GM23338 (cell line): ENCODE data around the gene DENND4A. TPM values are rescaled to one million over a fixed set of nuclear protein-coding genes. Genes with fewer than 3 reads are reported as not detected.

Experiments used
- ATAC-seq: fragments of 200-7000 bp; cut with Tn5 transposase; 3 replicates; pipeline ENCODE4 v1.9.1; 2020
- DNase-seq: peaks from one replicate; pipeline ENCODE4 v3.0.0-alpha.2; 2015; ENCODE audit warnings: low spot score
- H2AFZ ChIP-seq: fragments of 200-600 bp; sonication (generic); 2 replicates; pipeline ENCODE4 v1.8.0; 2016; ENCODE audit warnings: antibody characterized with exemption, mild to moderate bottlenecking, moderate library complexity
- H3F3A ChIP-seq: fragments of 200-600 bp; sonication (generic); replicated peaks from 2 replicates; pipeline ENCODE4 v1.8.0; 2017; ENCODE audit warnings: antibody characterized with exemption, mixed run types, low read depth
- H3K27ac ChIP-seq: fragments of 200-600 bp; sonication (generic); 2 replicates; pipeline ENCODE4 v1.6.1; 2016; ENCODE audit warnings: low read depth
- H3K27me3 ChIP-seq: fragments of 200-600 bp; sonication (generic); 2 replicates; pipeline ENCODE4 v1.8.0; 2016; ENCODE audit warnings: mild to moderate bottlenecking, mixed run types, moderate library complexity; ENCODE audit not compliant: insufficient read depth
- H3K36me3 ChIP-seq: fragments of 200-600 bp; sonication (generic); 2 replicates; pipeline ENCODE4 v1.8.0; 2016; ENCODE audit warnings: mild to moderate bottlenecking; ENCODE audit not compliant: insufficient read depth
- H3K4me1 ChIP-seq: fragments of 200-600 bp; sonication (generic); 2 replicates; pipeline ENCODE4 v1.8.0; 2016; ENCODE audit warnings: mild to moderate bottlenecking, moderate library complexity; ENCODE audit not compliant: insufficient read depth
- H3K4me2 ChIP-seq: fragments of 200-600 bp; sonication (generic); 2 replicates; pipeline ENCODE4 v1.7.1; 2017; ENCODE audit warnings: mixed run types
- H3K4me3 ChIP-seq: fragments of 200-600 bp; sonication (generic); 2 replicates; pipeline ENCODE4 v1.6.1; 2016; ENCODE audit warnings: mixed run types
- H3K79me2 ChIP-seq: fragments of 200-600 bp; sonication (generic); replicated peaks from 2 replicates; pipeline ENCODE4 v1.8.0; 2017; ENCODE audit warnings: mild to moderate bottlenecking; ENCODE audit not compliant: insufficient read depth
- H3K9me2 ChIP-seq: fragments of 200-600 bp; sonication (generic); 2 replicates; pipeline ENCODE4 v1.8.0; 2017; ENCODE audit not compliant: insufficient read depth
- H4K20me1 ChIP-seq: fragments of 200-600 bp; sonication (generic); replicated peaks from 2 replicates; pipeline ENCODE4 v1.8.0; 2017; ENCODE audit warnings: mild to moderate bottlenecking; ENCODE audit not compliant: insufficient read depth
- H3K27ac Mint-ChIP-seq: 2 replicates; pipeline ENCODE4 v1.8.0; 2020; ENCODE audit warnings: inconsistent platforms, mild to moderate bottlenecking, moderate library complexity, mixed read lengths
- H3K27me3 Mint-ChIP-seq: 3 replicates; pipeline ENCODE4 v1.8.0; 2022; ENCODE audit warnings: low read depth, mild to moderate bottlenecking, moderate library complexity, mixed read lengths, inconsistent platforms; ENCODE audit not compliant: insufficient read depth, poor library complexity
- H3K36me3 Mint-ChIP-seq: 3 replicates; pipeline ENCODE4 v1.8.0; 2021; ENCODE audit warnings: low read depth, mild to moderate bottlenecking, inconsistent platforms, moderate library complexity, mixed read lengths
- H3K4me1 Mint-ChIP-seq: 3 replicates; pipeline ENCODE4 v1.8.0; 2020; ENCODE audit warnings: mild to moderate bottlenecking, inconsistent platforms, mixed read lengths
- H3K4me3 Mint-ChIP-seq: 3 replicates; pipeline ENCODE4 v1.8.0; 2021; ENCODE audit warnings: moderate library complexity, mild to moderate bottlenecking, inconsistent platforms, mixed read lengths
- H3K9me3 Mint-ChIP-seq: 3 replicates; pipeline ENCODE4 v1.8.0; 2020; ENCODE audit warnings: moderate library complexity, mild to moderate bottlenecking, inconsistent platforms, mixed read lengths
- CREB1 ChIP-seq: fragments of 250-450 bp; sonication (Bioruptor Pico); IDR thresholded peaks from 2 replicates; pipeline ENCODE4 v1.5.0; 2020; ENCODE audit warnings: low read depth, mild to moderate bottlenecking, moderate library complexity
- EZH2phosphoT487 ChIP-seq: fragments of 200-600 bp; sonication (generic); IDR thresholded peaks from one replicate; pipeline ENCODE4 v1.8.1; 2018; ENCODE audit warnings: antibody characterized with exemption; ENCODE audit not compliant: unreplicated experiment
- JUNB ChIP-seq: IDR thresholded peaks from one replicate; pipeline ENCODE4 v1.6.1; 2016; ENCODE audit warnings: antibody characterized with exemption; ENCODE audit not compliant: unreplicated experiment
- NANOG ChIP-seq: IDR thresholded peaks from 2 replicates; pipeline ENCODE4 v1.6.1; 2016; ENCODE audit warnings: antibody characterized with exemption, borderline replicate concordance
- polyA plus RNA-seq: library from polyadenylated mRNA; unstranded; fragments of >200 nt; fragmentation: Nextera tagmentation; extraction: Ambion mirVana; gene quantifications from 2 replicates; pipeline ENCODE4 v1.2.1, GENCODE V29; 2016
- total RNA-seq: library from RNA; depleted of rRNA; stranded (reverse); fragments of >200 nt; shearing (Covaris generic); gene quantifications from 2 replicates; pipeline ENCODE4 v1.2.3, GENCODE V29; 2014
- TF ChIP-seq, protein P1 (sequence below): fragments of 250-450 bp; sonication (Bioruptor Pico); IDR thresholded peaks from 2 replicates; pipeline ENCODE4 v1.5.0; 2020; ENCODE audit warnings: mild to moderate bottlenecking, moderate library complexity
- TF ChIP-seq, protein P2 (sequence below): IDR thresholded peaks from 2 replicates; pipeline ENCODE4 v1.6.1; 2016; ENCODE audit warnings: antibody characterized with exemption

DENND4A gene
- total and polyA plus RNA-seq, 2 experiments from 2014 or later = 3.4 to 9.0 TPM

DNA sequence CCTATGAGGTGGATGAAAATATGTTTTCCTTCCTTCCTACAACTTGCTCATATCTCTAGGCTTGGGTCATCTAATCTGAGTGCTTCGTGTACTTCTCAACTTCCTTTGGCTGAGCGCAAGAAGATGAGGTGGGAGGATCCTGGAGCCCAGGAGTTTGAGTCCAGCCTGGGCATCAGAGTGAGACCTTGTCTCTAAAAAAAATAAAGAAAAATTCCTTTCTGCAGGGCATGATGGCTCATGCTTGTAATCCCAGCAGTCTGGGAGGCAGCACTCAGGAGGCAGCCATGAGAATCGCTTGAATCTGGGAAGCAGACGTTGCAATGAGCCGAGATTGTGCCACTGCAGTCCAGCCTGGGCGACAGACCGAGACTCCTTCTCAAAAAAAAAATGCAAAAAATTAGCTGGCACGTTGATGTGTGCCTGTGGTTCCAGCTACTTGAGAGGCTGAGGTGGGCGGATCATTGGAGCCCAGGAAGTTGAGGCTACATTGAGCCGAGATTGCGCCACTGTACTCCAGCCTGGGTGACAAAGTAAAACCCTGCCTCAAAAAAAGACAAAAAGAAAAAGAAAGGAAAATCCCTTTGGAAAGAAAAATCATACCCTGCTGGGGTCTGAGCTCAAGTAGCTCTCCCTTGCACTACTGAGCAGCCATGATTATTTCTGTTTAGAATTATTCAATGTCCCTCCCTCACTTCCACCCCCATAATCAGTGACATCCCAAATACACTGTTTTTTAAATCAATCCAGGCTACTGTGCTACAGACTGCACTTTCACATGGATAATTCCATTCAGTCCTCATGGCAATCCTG lies 49.2 kb upstream of the DENND4A start:
- no peak overlapping the region for H3K4me3 Mint-ChIP-seq
- H3K4me1 Mint-ChIP-seq = peaks cover 8% of the 10 kb centered on the region; the same call in 2 of the 3 replicates
- H4K20me1 ChIP-seq = no peaks in the 10 kb centered on the region
- peak overlapping the region; percentile 70; the same call in 1 of the 2 replicates for H3K27ac Mint-ChIP-seq
- H3K27me3 Mint-ChIP-seq = peaks cover 3% of the 10 kb centered on the region
- no peaks in the 10 kb centered on the region for H3K79me2 ChIP-seq
- TF ChIP-seq, protein P1, sequence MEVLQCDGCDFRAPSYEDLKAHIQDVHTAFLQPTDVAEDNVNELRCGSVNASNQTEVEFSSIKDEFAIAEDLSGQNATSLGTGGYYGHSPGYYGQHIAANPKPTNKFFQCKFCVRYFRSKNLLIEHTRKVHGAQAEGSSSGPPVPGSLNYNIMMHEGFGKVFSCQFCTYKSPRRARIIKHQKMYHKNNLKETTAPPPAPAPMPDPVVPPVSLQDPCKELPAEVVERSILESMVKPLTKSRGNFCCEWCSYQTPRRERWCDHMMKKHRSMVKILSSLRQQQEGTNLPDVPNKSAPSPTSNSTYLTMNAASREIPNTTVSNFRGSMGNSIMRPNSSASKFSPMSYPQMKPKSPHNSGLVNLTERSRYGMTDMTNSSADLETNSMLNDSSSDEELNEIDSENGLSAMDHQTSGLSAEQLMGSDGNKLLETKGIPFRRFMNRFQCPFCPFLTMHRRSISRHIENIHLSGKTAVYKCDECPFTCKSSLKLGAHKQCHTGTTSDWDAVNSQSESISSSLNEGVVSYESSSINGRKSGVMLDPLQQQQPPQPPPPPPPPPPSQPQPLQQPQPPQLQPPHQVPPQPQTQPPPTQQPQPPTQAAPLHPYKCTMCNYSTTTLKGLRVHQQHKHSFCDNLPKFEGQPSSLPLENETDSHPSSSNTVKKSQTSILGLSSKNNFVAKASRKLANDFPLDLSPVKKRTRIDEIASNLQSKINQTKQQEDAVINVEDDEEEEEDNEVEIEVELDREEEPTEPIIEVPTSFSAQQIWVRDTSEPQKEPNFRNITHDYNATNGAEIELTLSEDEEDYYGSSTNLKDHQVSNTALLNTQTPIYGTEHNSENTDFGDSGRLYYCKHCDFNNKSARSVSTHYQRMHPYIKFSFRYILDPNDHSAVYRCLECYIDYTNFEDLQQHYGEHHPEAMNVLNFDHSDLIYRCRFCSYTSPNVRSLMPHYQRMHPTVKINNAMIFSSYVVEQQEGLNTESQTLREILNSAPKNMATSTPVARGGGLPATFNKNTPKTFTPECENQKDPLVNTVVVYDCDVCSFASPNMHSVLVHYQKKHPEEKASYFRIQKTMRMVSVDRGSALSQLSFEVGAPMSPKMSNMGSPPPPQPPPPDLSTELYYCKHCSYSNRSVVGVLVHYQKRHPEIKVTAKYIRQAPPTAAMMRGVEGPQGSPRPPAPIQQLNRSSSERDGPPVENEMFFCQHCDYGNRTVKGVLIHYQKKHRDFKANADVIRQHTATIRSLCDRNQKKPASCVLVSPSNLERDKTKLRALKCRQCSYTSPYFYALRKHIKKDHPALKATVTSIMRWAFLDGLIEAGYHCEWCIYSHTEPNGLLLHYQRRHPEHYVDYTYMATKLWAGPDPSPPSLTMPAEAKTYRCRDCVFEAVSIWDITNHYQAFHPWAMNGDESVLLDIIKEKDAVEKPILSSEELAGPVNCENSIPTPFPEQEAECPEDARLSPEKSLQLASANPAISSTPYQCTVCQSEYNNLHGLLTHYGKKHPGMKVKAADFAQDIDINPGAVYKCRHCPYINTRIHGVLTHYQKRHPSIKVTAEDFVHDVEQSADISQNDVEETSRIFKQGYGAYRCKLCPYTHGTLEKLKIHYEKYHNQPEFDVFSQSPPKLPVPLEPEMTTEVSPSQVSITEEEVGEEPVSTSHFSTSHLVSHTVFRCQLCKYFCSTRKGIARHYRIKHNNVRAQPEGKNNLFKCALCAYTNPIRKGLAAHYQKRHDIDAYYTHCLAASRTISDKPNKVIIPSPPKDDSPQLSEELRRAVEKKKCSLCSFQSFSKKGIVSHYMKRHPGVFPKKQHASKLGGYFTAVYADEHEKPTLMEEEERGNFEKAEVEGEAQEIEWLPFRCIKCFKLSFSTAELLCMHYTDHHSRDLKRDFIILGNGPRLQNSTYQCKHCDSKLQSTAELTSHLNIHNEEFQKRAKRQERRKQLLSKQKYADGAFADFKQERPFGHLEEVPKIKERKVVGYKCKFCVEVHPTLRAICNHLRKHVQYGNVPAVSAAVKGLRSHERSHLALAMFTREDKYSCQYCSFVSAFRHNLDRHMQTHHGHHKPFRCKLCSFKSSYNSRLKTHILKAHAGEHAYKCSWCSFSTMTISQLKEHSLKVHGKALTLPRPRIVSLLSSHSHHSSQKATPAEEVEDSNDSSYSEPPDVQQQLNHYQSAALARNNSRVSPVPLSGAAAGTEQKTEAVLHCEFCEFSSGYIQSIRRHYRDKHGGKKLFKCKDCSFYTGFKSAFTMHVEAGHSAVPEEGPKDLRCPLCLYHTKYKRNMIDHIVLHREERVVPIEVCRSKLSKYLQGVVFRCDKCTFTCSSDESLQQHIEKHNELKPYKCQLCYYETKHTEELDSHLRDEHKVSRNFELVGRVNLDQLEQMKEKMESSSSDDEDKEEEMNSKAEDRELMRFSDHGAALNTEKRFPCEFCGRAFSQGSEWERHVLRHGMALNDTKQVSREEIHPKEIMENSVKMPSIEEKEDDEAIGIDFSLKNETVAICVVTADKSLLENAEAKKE = no peak
- no peak overlapping the region for H3K27ac ChIP-seq
- no peak for ATAC-seq
- H3K4me3 ChIP-seq = no peak overlapping the region
- no peaks in the 10 kb centered on the region for H3K36me3 ChIP-seq
- no peak for DNase-seq
- no peak overlapping the region for H3K4me2 ChIP-seq
- no peaks in the 10 kb centered on the region for H3K27me3 ChIP-seq
- no peaks in the 10 kb centered on the region for H3K36me3 Mint-ChIP-seq
- H3K9me3 Mint-ChIP-seq = no peaks in the 10 kb centered on the region; the same call in 2 of the 3 replicates
- H3K9me2 ChIP-seq = no peaks in the 10 kb centered on the region
- no peaks in the 10 kb centered on the region for H3K4me1 ChIP-seq
- no peaks in the 10 kb centered on the region for H3F3A ChIP-seq
- H2AFZ ChIP-seq = peak overlapping the region; percentile 97

DNA sequence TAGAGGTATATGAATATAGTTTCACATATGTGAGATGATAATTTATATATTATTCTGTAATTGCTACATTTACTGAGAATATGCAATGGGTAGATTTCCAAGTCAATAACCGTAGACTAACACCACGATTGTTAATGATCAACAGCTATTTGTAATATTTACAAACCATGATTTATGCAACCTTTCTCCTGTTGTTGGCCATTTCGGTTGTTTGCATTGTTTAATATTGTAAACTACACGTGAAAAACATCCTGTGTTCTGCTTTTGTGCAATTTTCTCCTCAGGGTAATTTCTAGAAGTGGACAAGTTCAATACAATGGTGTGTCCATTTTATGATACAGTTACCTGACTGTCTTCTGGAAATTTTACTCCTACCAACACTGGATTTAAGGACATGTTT lies 47.9 kb upstream of the DENND4A start:
- Mint-ChIP-seq H3K4me1 (peaks cover 10% of the 10 kb centered on the region; the same call in 2 of the 3 replicates), H3K4me3 (no peak overlapping the region), H3K27me3 (peaks cover 3% of the 10 kb centered on the region), H3K9me3 (no peaks in the 10 kb centered on the region; the same call in 2 of the 3 replicates), H3K36me3 (no peaks in the 10 kb centered on the region), H3K27ac (no peak overlapping the region)
- no peaks in the 10 kb centered on the region for H3K27me3 ChIP-seq
- H3K79me2 ChIP-seq = no peaks in the 10 kb centered on the region
- H3K4me3 ChIP-seq = no peak overlapping the region
- TF ChIP-seq, protein P2, sequence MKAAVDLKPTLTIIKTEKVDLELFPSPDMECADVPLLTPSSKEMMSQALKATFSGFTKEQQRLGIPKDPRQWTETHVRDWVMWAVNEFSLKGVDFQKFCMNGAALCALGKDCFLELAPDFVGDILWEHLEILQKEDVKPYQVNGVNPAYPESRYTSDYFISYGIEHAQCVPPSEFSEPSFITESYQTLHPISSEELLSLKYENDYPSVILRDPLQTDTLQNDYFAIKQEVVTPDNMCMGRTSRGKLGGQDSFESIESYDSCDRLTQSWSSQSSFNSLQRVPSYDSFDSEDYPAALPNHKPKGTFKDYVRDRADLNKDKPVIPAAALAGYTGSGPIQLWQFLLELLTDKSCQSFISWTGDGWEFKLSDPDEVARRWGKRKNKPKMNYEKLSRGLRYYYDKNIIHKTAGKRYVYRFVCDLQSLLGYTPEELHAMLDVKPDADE = no peak
- no peak for TF ChIP-seq JUNB
- no peak for TF ChIP-seq EZH2phosphoT487
- TF ChIP-seq NANOG = no peak
- no peak for TF ChIP-seq CREB1 (CRISPR knock-in tag)
- no peaks in the 10 kb centered on the region for H3K9me2 ChIP-seq
- no peaks in the 10 kb centered on the region for H3K36me3 ChIP-seq
- ATAC-seq (no peak), DNase-seq (no peak)
- H3K27ac ChIP-seq = no peak overlapping the region
- H3K4me1 ChIP-seq = no peaks in the 10 kb centered on the region
- no peaks in the 10 kb centered on the region for H3F3A ChIP-seq
- no peak overlapping the region for H3K4me2 ChIP-seq
- no peaks in the 10 kb centered on the region for H4K20me1 ChIP-seq
- H2AFZ ChIP-seq = no peak overlapping the region
